IMR-90 (cell line): ENCODE results near the gene LAMP5. TPM values are rescaled to one million over a fixed set of nuclear protein-coding genes. Genes with fewer than 3 reads are reported as not detected.

Experiments
- ATAC-seq: fragments of 200-7000 bp; cut with Tn5 transposase; 2 replicates; pipeline ENCODE4 v1.9.1; 2020; ENCODE audit warnings: low read depth, mild to moderate bottlenecking, moderate library complexity
- BruUV-seq: library from RNA; stranded (reverse); fragments of 400-500 nt; replicated peaks from 2 replicates; lab custom pipeline; 2021; lab: Mats Ljungman, UMichigan
- CTCF ChIA-PET: fragments of 300-600 bp; formaldehyde crosslinking; extraction: SDS; loops from one replicate; lab custom pipeline; 2021; ENCODE audit warnings: antibody characterized with exemption; lab: Yijun Ruan, JAX
- POLR2A ChIA-PET: fragments of 300-600 bp; sonication (Branson Sonifier 250); formaldehyde crosslinking; loops from one replicate; lab custom pipeline; 2022; ENCODE audit warnings: antibody characterized with exemption; ENCODE audit not compliant: unreplicated experiment; lab: Charles Lee
- DNase-seq: peaks from one replicate; pipeline ENCODE4 v3.0.0; 2013
- H2AFZ ChIP-seq: replicated peaks from 2 replicates; pipeline ENCODE3; 2013; ENCODE audit warnings: low read length, mild to moderate bottlenecking; ENCODE audit not compliant: poor library complexity
- H2AK5ac ChIP-seq: 2 replicates; pipeline ENCODE4 v1.6.1; 2013; ENCODE audit warnings: low read depth, low read length, inconsistent platforms
- H2AK9ac ChIP-seq: replicated peaks from 2 replicates; pipeline ENCODE3; 2013; ENCODE audit warnings: mild to moderate bottlenecking, low read depth, low read length, moderate library complexity; ENCODE audit not compliant: poor library complexity
- H2BK120ac ChIP-seq: 2 replicates; pipeline ENCODE4 v1.6.1; 2013; ENCODE audit warnings: low read depth, low read length, inconsistent platforms
- H2BK15ac ChIP-seq: 3 replicates; pipeline ENCODE4 v1.6.1; 2013; ENCODE audit warnings: low read depth, low read length, inconsistent platforms
- H2BK20ac ChIP-seq: 2 replicates; pipeline ENCODE4 v1.6.1; 2013; ENCODE audit warnings: low read depth, mild to moderate bottlenecking, inconsistent platforms, low read length, moderate library complexity
- H2BK5ac ChIP-seq: 2 replicates; pipeline ENCODE4 v1.6.1; 2013; ENCODE audit warnings: mild to moderate bottlenecking, low read depth, low read length, inconsistent platforms; ENCODE audit not compliant: poor library complexity, severe bottlenecking
- H3K14ac ChIP-seq: replicated peaks from 2 replicates; pipeline ENCODE4 v1.6.1; 2013; ENCODE audit warnings: low read depth, low read length, inconsistent platforms
- H3K18ac ChIP-seq: 2 replicates; pipeline ENCODE4 v1.6.1; 2013; ENCODE audit warnings: low read depth, low read length, control low read depth
- H3K23ac ChIP-seq: 2 replicates; pipeline ENCODE4 v1.6.1; 2013; ENCODE audit warnings: low read depth, low read length, inconsistent platforms
- H3K27ac ChIP-seq: 2 replicates; pipeline ENCODE4 v1.5.1; 2013; ENCODE audit warnings: mild to moderate bottlenecking, control low read depth, low read length; ENCODE audit not compliant: insufficient read depth
- H3K27me3 ChIP-seq: 2 replicates; pipeline ENCODE4 v1.6.1; 2013; ENCODE audit warnings: low read length; ENCODE audit not compliant: control insufficient read depth, insufficient read depth
- H3K36me3 ChIP-seq: 2 replicates; pipeline ENCODE4 v1.6.1; 2013; ENCODE audit warnings: low read length, mixed read lengths; ENCODE audit not compliant: control insufficient read depth, insufficient read depth
- H3K4ac ChIP-seq: 2 replicates; pipeline ENCODE4 v1.6.1; 2013; ENCODE audit warnings: low read depth, low read length, inconsistent platforms
- H3K4me1 ChIP-seq: 2 replicates; pipeline ENCODE4 v1.6.1; 2013; ENCODE audit warnings: low read length, mixed read lengths; ENCODE audit not compliant: control insufficient read depth, insufficient read depth
- H3K4me2 ChIP-seq: 2 replicates; pipeline ENCODE4 v1.6.1; 2013; ENCODE audit warnings: low read depth, mild to moderate bottlenecking, control low read depth, low read length, moderate library complexity
- H3K4me3 ChIP-seq: 2 replicates; pipeline ENCODE4 v1.5.1; 2013; ENCODE audit warnings: low read depth, mild to moderate bottlenecking, control low read depth, low read length, moderate library complexity; ENCODE audit not compliant: insufficient read depth
- H3K56ac ChIP-seq: 2 replicates; pipeline ENCODE4 v1.6.1; 2013; ENCODE audit warnings: low read length, inconsistent platforms; ENCODE audit not compliant: insufficient read depth; ENCODE audit errors: extremely low read depth
- H3K79me1 ChIP-seq, 2 experiments: 2 replicates each; pipeline ENCODE4 v1.6.1; 2013; ENCODE audit warnings: low read length in 2 of 2, inconsistent platforms in 1 of 2, low read depth in 1 of 2
- H3K9ac ChIP-seq: 2 replicates; pipeline ENCODE4 v1.6.1; 2013; ENCODE audit warnings: low read depth, low read length, control low read depth
- H3K9me1 ChIP-seq: 2 replicates; pipeline ENCODE4 v1.6.1; 2013; ENCODE audit warnings: low read length, inconsistent platforms; ENCODE audit not compliant: insufficient read depth
- H3K9me3 ChIP-seq: 2 replicates; pipeline ENCODE4 v1.6.1; 2013; ENCODE audit warnings: low read length; ENCODE audit not compliant: control insufficient read depth, insufficient read depth
- H4K20me1 ChIP-seq: 2 replicates; pipeline ENCODE4 v1.6.1; 2013; ENCODE audit warnings: low read length, inconsistent platforms; ENCODE audit not compliant: insufficient read depth
- H4K5ac ChIP-seq: 2 replicates; pipeline ENCODE4 v1.6.1; 2013; ENCODE audit warnings: mild to moderate bottlenecking, low read depth, low read length, control low read depth
- H4K8ac ChIP-seq, 2 experiments: 2 replicates each; pipeline ENCODE4 v1.6.1; 2013; ENCODE audit warnings: low read depth in 2 of 2, low read length in 2 of 2, control low read depth in 1 of 2, inconsistent platforms in 1 of 2
- H4K91ac ChIP-seq: 2 replicates; pipeline ENCODE4 v1.6.1; 2013; ENCODE audit warnings: low read depth, low read length, inconsistent platforms; ENCODE audit not compliant: insufficient read depth
- CEBPB ChIP-seq: IDR thresholded peaks from 2 replicates; pipeline ENCODE4 v1.6.1; 2012; ENCODE audit warnings: low read depth, low read length, improper control_type of control experiment
- CHD1 ChIP-seq: IDR thresholded peaks from 2 replicates; pipeline ENCODE4 v1.6.1; 2012; ENCODE audit warnings: low read depth, low read length, improper control_type of control experiment
- RCOR1 ChIP-seq: IDR thresholded peaks from 2 replicates; pipeline ENCODE4 v1.6.1; 2012; ENCODE audit warnings: mild to moderate bottlenecking, low read length, improper control_type of control experiment; ENCODE audit not compliant: insufficient replicate concordance
- SMC3 ChIP-seq: fragments of 150-350 bp; IDR thresholded peaks from 2 replicates; pipeline ENCODE4 v1.6.1; 2016; ENCODE audit warnings: low read depth, mild to moderate bottlenecking, antibody characterized with exemption, low read length, moderate library complexity
- WGBS, 2 experiments: methylation state at CpG; one replicate each; pipeline versions ENCODE4 v1.1.5 to v1.1.7; 2013; ENCODE audit warnings: missing lambda C conversion rate in 2 of 2; ENCODE audit not compliant: insufficient read length in 1 of 2; ENCODE audit errors: extremely low coverage in 2 of 2; 5-methylcytosine and 5-hydroxymethylcytosine counted together
- dilution Hi-C: fragments of 300-500 bp; cut with HindIII; formaldehyde crosslinking; loops from one replicate; pipeline ENCODE4 v1.14.3; 2018; ENCODE audit warnings: low sequenced_read_pairs; ENCODE audit not compliant: unreplicated experiment
- in situ Hi-C: fragments of 300-500 bp; cut with MboI; formaldehyde crosslinking; loops from 3 replicates; pipeline ENCODE4 v1.14.3; 2019; ENCODE audit warnings: low sequenced_read_pairs, inconsistent platforms, mixed read lengths
- intact Hi-C: fragments of 100-400 bp; cut with micrococcal nuclease; formaldehyde crosslinking; loops from 2 replicates; pipeline ENCODE4 v1.10.0; 2022
- polyA plus RNA-seq, 3 experiments: library from polyadenylated mRNA; depleted of rRNA; stranded (reverse); fragments of >200 nt; gene quantifications; 2 replicates each; pipeline ENCODE4 v1.2.3, GENCODE V29; 2012; ENCODE audit warnings: low replicate concordance in 1 of 3
- total RNA-seq: library from RNA; depleted of rRNA; stranded (reverse); fragments of >200 nt; gene quantifications from 2 replicates; pipeline ENCODE4 v1.2.3, GENCODE V29; 2012
- TF ChIP-seq, protein P1 (sequence below): fragments of 150-350 bp; IDR thresholded peaks from 2 replicates; pipeline ENCODE4 v1.6.1; 2016; ENCODE audit warnings: low read depth, mild to moderate bottlenecking, low read length, moderate library complexity, borderline replicate concordance
- TF ChIP-seq, protein P2 (sequence below): conservative IDR thresholded peaks from 2 replicates; pipeline ENCODE4 v1.5.1; 2012; ENCODE audit warnings: mild to moderate bottlenecking, low read depth, low read length, improper control_type of control experiment

Gene LAMP5
- total and polyA plus RNA-seq, 2 of the 4 experiments (the other 2 are of a cell fraction), result not detected

DNA sequence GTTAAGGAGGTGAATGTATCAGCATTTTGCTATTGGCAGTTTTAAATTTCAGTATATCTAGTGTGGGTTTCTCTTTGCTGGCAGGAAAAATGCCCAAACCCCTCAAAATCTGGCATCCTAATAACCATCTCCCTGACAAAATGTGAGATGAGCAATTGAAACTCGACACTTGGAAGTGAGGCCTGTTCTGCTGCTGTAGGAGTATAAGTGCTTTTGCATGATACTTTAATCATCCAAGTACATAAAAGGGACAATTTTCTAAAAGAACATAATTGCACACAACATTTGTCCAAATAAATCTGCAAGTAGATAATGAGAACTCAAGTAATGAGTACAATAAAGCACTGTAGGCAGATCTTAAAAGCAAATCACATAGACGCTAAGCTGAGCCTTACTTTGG lies 36.5 kb downstream of the LAMP5 start:
- Histone ChIP-seq H2BK5ac (no peak overlapping the region), H3K23ac (no peak overlapping the region), H3K4me1 (no peaks in the 10 kb centered on the region), H3K14ac (no peak overlapping the region), H2AFZ (no peak overlapping the region), H3K27me3 (peaks cover 2% of the 10 kb centered on the region), H3K4ac (no peak overlapping the region), H3K36me3 (no peaks in the 10 kb centered on the region), H4K20me1 (no peaks in the 10 kb centered on the region), H2BK15ac (no peak overlapping the region), H3K9me3 (no peaks in the 10 kb centered on the region), H3K79me1 (no peaks in the 10 kb centered on the region), H3K18ac (no peak overlapping the region), H3K56ac (no peak overlapping the region), H4K91ac (no peak overlapping the region), H3K4me3 (no peak overlapping the region), H3K27ac (no peak overlapping the region), H3K9ac (no peak overlapping the region), H2AK5ac (no peak overlapping the region), H3K9me1 (no peaks in the 10 kb centered on the region; the same call in 1 of the 2 replicates), H2BK20ac (no peak overlapping the region), H3K4me2 (no peak overlapping the region), H4K8ac (no peak overlapping the region), H4K5ac (no peak overlapping the region), H2BK120ac (no peak overlapping the region), H2AK9ac (no peak overlapping the region)
- dilution Hi-C loops, result no loop called here
- in situ Hi-C loops, result no loop called here
- no CpG with 5 or more reads among the region's 2 CpGs for WGBS, 2 experiments
- no peak for ATAC-seq
- no TSS peak for BruUV-seq
- CTCF ChIA-PET, result no interaction called here
- no peak for DNase-seq
- TF ChIP-seq, protein P1, sequence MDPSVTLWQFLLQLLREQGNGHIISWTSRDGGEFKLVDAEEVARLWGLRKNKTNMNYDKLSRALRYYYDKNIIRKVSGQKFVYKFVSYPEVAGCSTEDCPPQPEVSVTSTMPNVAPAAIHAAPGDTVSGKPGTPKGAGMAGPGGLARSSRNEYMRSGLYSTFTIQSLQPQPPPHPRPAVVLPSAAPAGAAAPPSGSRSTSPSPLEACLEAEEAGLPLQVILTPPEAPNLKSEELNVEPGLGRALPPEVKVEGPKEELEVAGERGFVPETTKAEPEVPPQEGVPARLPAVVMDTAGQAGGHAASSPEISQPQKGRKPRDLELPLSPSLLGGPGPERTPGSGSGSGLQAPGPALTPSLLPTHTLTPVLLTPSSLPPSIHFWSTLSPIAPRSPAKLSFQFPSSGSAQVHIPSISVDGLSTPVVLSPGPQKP, result no peak
- TF ChIP-seq SMC3 (no peak), CEBPB (no peak), RCOR1 (no peak), CHD1 (no peak)
- TF ChIP-seq, protein P2, sequence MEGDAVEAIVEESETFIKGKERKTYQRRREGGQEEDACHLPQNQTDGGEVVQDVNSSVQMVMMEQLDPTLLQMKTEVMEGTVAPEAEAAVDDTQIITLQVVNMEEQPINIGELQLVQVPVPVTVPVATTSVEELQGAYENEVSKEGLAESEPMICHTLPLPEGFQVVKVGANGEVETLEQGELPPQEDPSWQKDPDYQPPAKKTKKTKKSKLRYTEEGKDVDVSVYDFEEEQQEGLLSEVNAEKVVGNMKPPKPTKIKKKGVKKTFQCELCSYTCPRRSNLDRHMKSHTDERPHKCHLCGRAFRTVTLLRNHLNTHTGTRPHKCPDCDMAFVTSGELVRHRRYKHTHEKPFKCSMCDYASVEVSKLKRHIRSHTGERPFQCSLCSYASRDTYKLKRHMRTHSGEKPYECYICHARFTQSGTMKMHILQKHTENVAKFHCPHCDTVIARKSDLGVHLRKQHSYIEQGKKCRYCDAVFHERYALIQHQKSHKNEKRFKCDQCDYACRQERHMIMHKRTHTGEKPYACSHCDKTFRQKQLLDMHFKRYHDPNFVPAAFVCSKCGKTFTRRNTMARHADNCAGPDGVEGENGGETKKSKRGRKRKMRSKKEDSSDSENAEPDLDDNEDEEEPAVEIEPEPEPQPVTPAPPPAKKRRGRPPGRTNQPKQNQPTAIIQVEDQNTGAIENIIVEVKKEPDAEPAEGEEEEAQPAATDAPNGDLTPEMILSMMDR, result no peak
- intact Hi-C loops, result no loop called here
- POLR2A ChIA-PET, result no interaction called here
